Activated CD8-positive, alpha-beta T cell treated with anti-CD3 and anti-CD28 coated beads, Interleukin-2, amount 10 ng/mL, durations not matched to agents 7 days and 5 days (primary cell): Measurements from ENCODE around the gene TTLL5. TPM values are rescaled to one million over a fixed set of nuclear protein-coding genes. Genes with fewer than 3 reads are reported as not detected.

Experiments used
- ATAC-seq: fragments of 150-1000 bp; cut with Tn5 transposase; one replicate; pipeline ENCODE4 v1.10.0; 2021; ENCODE audit warnings: moderate library complexity
- CTCF ChIA-PET: fragments of 350-600 bp; sonication (Branson Sonifier 250); formaldehyde crosslinking; loops from one replicate; lab custom pipeline; 2021; ENCODE audit warnings: antibody characterized with exemption; lab: Charles Lee
- POLR2A ChIA-PET: fragments of 350-600 bp; sonication (Branson Sonifier 250); formaldehyde crosslinking; loops from one replicate; lab custom pipeline; 2021; ENCODE audit warnings: antibody characterized with exemption; lab: Charles Lee
- DNase-seq: peaks from one replicate; pipeline ENCODE4 v3.0.0-alpha.2; 2020
- H3K27ac Mint-ChIP-seq: one replicate; pipeline ENCODE4 v1.8.0; 2021; ENCODE audit warnings: mild to moderate bottlenecking, mixed read lengths
- H3K27me3 Mint-ChIP-seq: one replicate; pipeline ENCODE4 v1.8.0; 2021; ENCODE audit warnings: low read depth, mixed read lengths
- H3K36me3 Mint-ChIP-seq: one replicate; pipeline ENCODE4 v1.8.0; 2021; ENCODE audit warnings: low read depth, mixed read lengths
- H3K4me1 Mint-ChIP-seq: one replicate; pipeline ENCODE4 v1.8.0; 2021; ENCODE audit warnings: low read depth, mixed read lengths
- H3K4me3 Mint-ChIP-seq: one replicate; pipeline ENCODE4 v1.8.0; 2021; ENCODE audit warnings: mild to moderate bottlenecking, mixed read lengths
- H3K9me3 Mint-ChIP-seq: one replicate; pipeline ENCODE4 v1.8.0; 2022; ENCODE audit warnings: mixed read lengths; ENCODE audit not compliant: insufficient read depth
- total RNA-seq, 2 experiments: library from RNA; stranded (reverse); gene quantifications; one replicate each; pipeline ENCODE4 v1.2.3, GENCODE V29; 2021

Gene TTLL5
- total RNA-seq, 2 experiments from 2014 or later = 40.1 to 45.0 TPM

DNA sequence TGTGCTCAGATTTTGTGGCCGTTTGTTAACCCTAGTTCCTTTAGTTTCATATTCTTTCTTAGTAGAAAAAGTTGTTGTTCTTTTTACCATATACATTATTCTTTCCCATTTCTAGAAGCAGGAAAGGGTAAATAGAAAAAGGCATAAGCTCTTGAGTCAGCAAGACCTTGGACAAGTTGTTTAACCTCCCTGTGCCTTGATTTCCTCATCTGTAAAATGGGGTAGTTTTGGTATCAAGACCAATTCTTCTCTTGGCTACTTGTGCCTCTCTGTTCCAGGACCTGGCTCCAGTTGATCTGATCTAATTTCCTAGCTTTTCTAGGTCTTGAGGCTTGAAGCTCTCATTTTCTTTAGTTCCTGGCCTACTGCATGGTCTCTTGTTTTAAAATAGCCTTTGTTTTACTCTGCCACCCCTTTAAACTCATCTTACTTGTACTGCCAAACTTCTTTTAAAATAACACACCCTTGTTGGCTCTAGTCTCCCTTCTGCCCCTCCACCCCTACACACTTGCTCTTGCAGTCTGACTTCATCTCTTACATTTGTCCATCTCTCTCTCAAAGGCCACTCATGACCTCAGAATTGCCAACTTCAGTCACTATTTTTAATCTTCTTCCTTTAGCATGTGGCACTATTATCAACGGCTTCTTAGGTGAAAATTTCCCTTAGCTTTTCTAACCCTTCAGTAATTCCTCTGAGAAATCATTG, 143.7 kb downstream of the TTLL5 start:
- H3K4me3 Mint-ChIP-seq = no peak overlapping the region
- ATAC-seq (no peak), DNase-seq (no peak)
- H3K9me3 Mint-ChIP-seq = peaks cover 3% of the 10 kb centered on the region
- no peaks in the 10 kb centered on the region for H3K4me1 Mint-ChIP-seq
- CTCF ChIA-PET = interaction anchor here (2.1 kb wide), 1 partner anchor 102 kb away, joined by 7 read pairs; no protein-coding TSS in a partner anchor
- H3K27ac Mint-ChIP-seq = no peak overlapping the region
- no peaks in the 10 kb centered on the region for H3K27me3 Mint-ChIP-seq
- peaks cover 15% of the 10 kb centered on the region for H3K36me3 Mint-ChIP-seq
- POLR2A ChIA-PET = no interaction called here

DNA sequence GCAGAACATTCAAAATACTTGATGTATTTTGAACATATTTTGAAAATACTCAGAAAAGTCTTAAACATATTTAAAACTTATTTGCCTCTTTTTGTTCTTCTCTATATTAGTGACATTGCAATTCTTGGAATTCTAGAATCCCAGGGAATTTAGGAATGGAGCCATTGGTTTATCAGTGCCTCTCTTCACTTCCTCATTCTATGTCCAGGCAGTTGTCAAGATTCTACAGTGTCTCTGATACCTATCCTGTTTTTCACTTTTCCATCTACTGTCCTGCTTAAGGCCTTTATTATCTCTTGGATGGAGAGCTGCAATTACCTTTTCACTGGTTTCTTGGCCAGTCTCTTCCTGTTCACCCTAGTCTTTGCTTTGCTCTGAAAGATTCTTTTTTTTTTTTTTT, 144.6 kb downstream of the TTLL5 start:
- Mint-ChIP-seq H3K4me1 (no peaks in the 10 kb centered on the region), H3K9me3 (no peaks in the 10 kb centered on the region), H3K36me3 (peaks cover 5% of the 10 kb centered on the region), H3K27ac (no peak overlapping the region), H3K27me3 (no peaks in the 10 kb centered on the region), H3K4me3 (no peak overlapping the region)
- POLR2A ChIA-PET = no interaction called here
- ATAC-seq (no peak), DNase-seq (no peak)
- CTCF ChIA-PET = no interaction called here

GRCh38 chr14:75806352-75806832, 145.3 kb downstream of the TTLL5 start:
- Mint-ChIP-seq H3K4me1 (no peaks in the 10 kb centered on the region), H3K9me3 (no peaks in the 10 kb centered on the region), H3K27ac (no peak overlapping the region), H3K4me3 (no peak overlapping the region), H3K36me3 (peaks cover 5% of the 10 kb centered on the region), H3K27me3 (no peaks in the 10 kb centered on the region)
- ChIA-PET CTCF (no interaction called here), POLR2A (no interaction called here)
- DNase-seq = no peak
- ATAC-seq = no peak

DNA sequence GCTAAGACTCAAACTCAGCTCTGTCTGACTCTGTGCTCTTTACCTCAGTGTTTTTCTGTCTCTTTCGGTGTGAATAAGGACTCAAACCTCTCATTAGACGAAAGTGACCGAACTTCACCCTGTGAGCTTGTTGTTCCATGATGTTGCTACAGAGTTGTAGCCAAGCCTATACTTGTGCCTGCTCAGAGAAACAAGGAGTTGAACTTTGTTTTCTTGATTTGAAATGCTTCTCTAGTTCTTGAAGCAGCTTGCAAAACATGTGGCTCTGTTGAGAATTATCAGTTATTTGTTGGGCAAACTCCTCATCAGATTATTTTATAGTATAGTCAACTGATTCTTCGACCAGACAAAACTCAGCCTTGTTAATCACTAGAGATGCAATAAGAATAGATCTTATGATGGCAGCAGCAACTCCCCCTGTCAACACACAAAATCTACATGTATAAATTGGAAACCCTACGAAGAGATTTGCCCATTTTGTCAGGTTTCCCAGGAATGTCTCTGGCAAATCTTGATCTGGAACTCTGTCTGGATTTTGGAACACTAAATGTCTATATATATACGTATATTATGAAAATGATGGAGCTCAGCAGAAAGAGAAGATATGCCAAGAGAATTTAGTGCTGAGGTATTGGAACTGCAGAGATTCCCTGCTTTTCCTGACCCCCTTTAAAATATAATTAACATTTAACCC, 146.8 kb downstream of the TTLL5 start:
- ATAC-seq (no peak), DNase-seq (no peak)
- Mint-ChIP-seq H3K4me1 (no peaks in the 10 kb centered on the region), H3K27ac (no peak overlapping the region), H3K9me3 (no peaks in the 10 kb centered on the region), H3K4me3 (no peak overlapping the region), H3K36me3 (peaks cover 5% of the 10 kb centered on the region), H3K27me3 (no peaks in the 10 kb centered on the region)
- POLR2A ChIA-PET = interaction anchor here (0.7 kb wide), 1 partner anchor 8 kb away, joined by 3 read pairs; no protein-coding TSS in a partner anchor
- CTCF ChIA-PET = interaction anchor here (1.1 kb wide), 1 partner anchor 230 kb away, joined by 3 read pairs; no protein-coding TSS in a partner anchor

- ATAC-seq = no peak
- Mint-ChIP-seq H3K4me3 (no peak overlapping the region), H3K27me3 (no peaks in the 10 kb centered on the region), H3K4me1 (no peaks in the 10 kb centered on the region), H3K36me3 (peaks cover 5% of the 10 kb centered on the region), H3K9me3 (no peaks in the 10 kb centered on the region), H3K27ac (no peak overlapping the region)
- CTCF ChIA-PET = interaction anchor here (1.1 to 1.7 kb wide), 2 partner anchors 9 to 12 kb away, joined by 3 to 5 read pairs; no protein-coding TSS in a partner anchor
- POLR2A ChIA-PET = interaction anchor here (0.7 kb wide), 1 partner anchor 45 kb away, joined by 5 read pairs; no protein-coding TSS in a partner anchor
- no peak for DNase-seq
Measured at GRCh38 chr14:75811136-75811829, 150.2 kb downstream of the TTLL5 start.

DNA sequence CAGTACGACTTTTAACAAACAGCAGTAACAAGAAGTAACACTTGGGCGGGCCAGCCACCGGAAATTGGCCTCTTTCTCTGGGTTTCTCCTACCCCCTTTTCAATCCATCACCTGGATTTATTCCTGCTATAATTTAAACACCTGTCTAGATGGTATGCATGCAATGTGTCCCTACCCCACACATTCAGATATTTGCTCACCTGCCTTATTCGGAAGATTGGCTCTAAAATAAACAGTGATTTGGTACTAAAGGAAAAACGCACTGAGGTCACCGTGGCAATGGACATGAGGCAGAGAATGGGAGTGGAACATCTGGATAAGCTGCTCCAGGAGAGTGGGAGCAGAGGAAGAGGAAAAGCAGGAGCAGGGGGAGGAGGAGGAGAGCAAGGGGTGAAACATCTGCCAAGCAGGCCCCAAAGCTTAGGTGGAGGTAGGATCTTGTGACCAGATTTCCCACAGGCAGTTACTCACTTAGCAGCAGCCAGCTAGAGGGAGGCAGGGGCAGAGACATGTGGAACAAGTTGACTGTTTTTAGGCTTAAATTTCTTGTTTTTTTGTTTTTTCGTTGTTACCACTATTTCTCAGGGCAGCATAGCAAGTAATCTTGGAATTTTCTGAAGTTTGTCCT, 150.9 kb downstream of the TTLL5 start:
- POLR2A ChIA-PET = no interaction called here
- Mint-ChIP-seq H3K4me3 (no peak overlapping the region), H3K4me1 (no peaks in the 10 kb centered on the region), H3K9me3 (no peaks in the 10 kb centered on the region), H3K36me3 (peaks cover 1% of the 10 kb centered on the region), H3K27ac (no peak overlapping the region), H3K27me3 (no peaks in the 10 kb centered on the region)
- ATAC-seq (no peak), DNase-seq (no peak)
- CTCF ChIA-PET = interaction anchor here (1.1 to 1.7 kb wide), 2 partner anchors 10 to 11 kb away, joined by 3 to 5 read pairs; no protein-coding TSS in a partner anchor

- ChIA-PET POLR2A (no interaction called here), CTCF (interaction anchor here (1.7 kb wide), 1 partner anchor 10 kb away, joined by 5 read pairs; no protein-coding TSS in a partner anchor)
- H3K4me1 Mint-ChIP-seq = no peaks in the 10 kb centered on the region
- no peak overlapping the region for H3K27ac Mint-ChIP-seq
- H3K4me3 Mint-ChIP-seq = no peak overlapping the region
- no peaks in the 10 kb centered on the region for H3K9me3 Mint-ChIP-seq
- DNase-seq (no peak), ATAC-seq (no peak)
- H3K36me3 Mint-ChIP-seq = peaks cover 1% of the 10 kb centered on the region
- H3K27me3 Mint-ChIP-seq = no peaks in the 10 kb centered on the region
Measured at GRCh38 chr14:75812622-75813021, 151.6 kb downstream of the TTLL5 start.

DNA sequence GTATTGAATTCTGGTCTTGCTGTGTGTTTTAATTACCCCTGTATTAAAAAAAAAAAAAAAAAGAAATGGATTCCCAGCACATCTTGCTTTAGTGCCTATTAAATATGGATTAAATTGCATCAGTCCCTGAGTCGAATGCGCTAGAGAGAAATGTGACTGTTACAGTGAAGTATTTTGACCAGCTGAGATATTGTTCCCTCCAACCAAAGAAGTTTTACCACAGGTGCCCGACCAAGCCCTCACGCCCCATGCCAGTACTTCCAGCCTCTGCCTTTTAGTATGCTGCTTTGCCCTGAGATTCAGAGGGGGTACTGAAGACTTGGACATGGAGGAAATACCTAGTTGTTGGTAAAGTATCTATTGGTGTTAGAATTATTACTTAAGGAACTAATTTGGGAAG, 159.7 kb downstream of the TTLL5 start:
- Mint-ChIP-seq H3K27me3 (no peaks in the 10 kb centered on the region), H3K4me3 (no peak overlapping the region), H3K9me3 (no peaks in the 10 kb centered on the region), H3K36me3 (peaks cover 10% of the 10 kb centered on the region), H3K27ac (no peak overlapping the region), H3K4me1 (peaks cover 7% of the 10 kb centered on the region)
- POLR2A ChIA-PET = no interaction called here
- CTCF ChIA-PET = no interaction called here
- no peak for DNase-seq
- no peak for ATAC-seq

DNA sequence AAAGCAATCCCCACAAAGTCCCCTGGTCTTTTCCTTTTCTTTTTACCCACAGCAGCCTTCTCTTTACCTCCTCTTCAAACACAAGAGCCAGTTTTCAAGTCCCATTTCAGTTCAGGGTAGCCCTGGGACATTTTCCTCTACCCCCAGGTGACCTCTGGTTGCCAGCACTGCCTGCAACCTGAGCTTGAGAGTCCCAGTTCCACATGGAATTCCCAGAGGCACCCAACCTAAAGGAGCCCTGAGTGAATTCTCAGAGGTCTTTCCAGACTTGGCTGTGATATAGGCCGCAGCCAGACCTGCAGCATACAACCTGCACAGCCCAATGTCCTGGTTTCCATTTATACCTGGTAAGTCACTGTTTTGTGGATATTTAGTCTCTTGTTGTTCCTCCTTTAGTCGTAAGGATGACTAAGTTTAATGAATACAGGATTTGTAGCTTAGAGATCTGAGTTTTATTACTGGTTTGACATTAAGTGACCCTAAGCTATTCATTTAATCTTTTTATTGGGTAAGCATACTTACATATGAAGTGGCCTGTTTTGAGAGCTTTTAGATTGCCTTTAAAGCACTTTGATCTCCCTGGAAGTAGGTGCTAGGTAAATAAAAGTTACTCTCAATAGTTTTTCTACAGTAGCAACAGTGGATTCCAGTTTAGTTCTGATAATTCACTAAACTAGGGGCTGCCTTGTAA, 160.9 kb downstream of the TTLL5 start:
- ChIA-PET CTCF (interaction anchor here (1.1 to 1.2 kb wide), 2 partner anchors 161 to 890 kb away, joined by 3 read pairs; no protein-coding TSS in a partner anchor), POLR2A (no interaction called here)
- peaks cover 10% of the 10 kb centered on the region for H3K36me3 Mint-ChIP-seq
- DNase-seq (no peak), ATAC-seq (no peak)
- H3K9me3 Mint-ChIP-seq = no peaks in the 10 kb centered on the region
- H3K27ac Mint-ChIP-seq = no peak overlapping the region
- peaks cover 7% of the 10 kb centered on the region for H3K4me1 Mint-ChIP-seq
- H3K4me3 Mint-ChIP-seq = no peak overlapping the region
- H3K27me3 Mint-ChIP-seq = no peaks in the 10 kb centered on the region

- Mint-ChIP-seq H3K27me3 (no peaks in the 10 kb centered on the region), H3K4me3 (no peak overlapping the region), H3K4me1 (peaks cover 7% of the 10 kb centered on the region), H3K36me3 (peaks cover 10% of the 10 kb centered on the region), H3K9me3 (no peaks in the 10 kb centered on the region), H3K27ac (no peak overlapping the region)
- DNase-seq = no peak
- ChIA-PET POLR2A (no interaction called here), CTCF (interaction anchor here (1.1 to 1.2 kb wide), 3 partner anchors 11 to 889 kb away, joined by 3 read pairs; no protein-coding TSS in a partner anchor)
- no peak for ATAC-seq
Measured at GRCh38 chr14:75822522-75823141, 161.6 kb downstream of the TTLL5 start.
